Skeletal muscle satellite cell (primary cell): ENCODE results near the gene GPR4.
A peak's percentile ranks its signal among the peaks of the same experiment; 100 is the strongest.
"Not testable (repeated sequence)": the region's sequence is repeated elsewhere in the genome, so short reads cannot be mapped to it uniquely, and the experiment has no call there.

Experiments
- H3K27me3 ChIP-seq: 2 replicates; pipeline ENCODE4 v1.7.0; 2013; ENCODE audit warnings: low read length; ENCODE audit not compliant: control insufficient read depth, insufficient read depth
- H3K36me3 ChIP-seq: 2 replicates; pipeline ENCODE4 v1.7.0; 2013; ENCODE audit warnings: mild to moderate bottlenecking, control low read depth, low read length; ENCODE audit not compliant: insufficient read depth
- H3K4me1 ChIP-seq: 2 replicates; pipeline ENCODE4 v1.7.0; 2013; ENCODE audit warnings: low read length; ENCODE audit not compliant: control insufficient read depth, insufficient read depth
- H3K4me2 ChIP-seq: 2 replicates; pipeline ENCODE4 v1.7.0; 2013; ENCODE audit warnings: mild to moderate bottlenecking, low read length
- H3K4me3 ChIP-seq: 2 replicates; pipeline ENCODE4 v1.7.0; 2013; ENCODE audit warnings: low read length
- H3K9ac ChIP-seq: 2 replicates; pipeline ENCODE4 v1.7.0; 2013; ENCODE audit warnings: mild to moderate bottlenecking, low read depth, low read length, moderate library complexity
- H3K9me3 ChIP-seq: replicated peaks from 2 replicates; pipeline ENCODE4 v1.7.0; 2013; ENCODE audit warnings: mild to moderate bottlenecking, control low read depth, low read length

The GPR4 gene

GRCh38 chr19:45638930-45639729 lies 37.1 kb upstream of the GPR4 start, which contains the start of gene EML2:
TSS of gene EML2 (minus strand) at chr19:45639397. CDS start at chr19:45639376, 21 bp downstream.
- Histone ChIP-seq H3K9me3 (no peaks in the 10 kb centered on the region), H3K27me3 (no peaks in the 10 kb centered on the region), H3K9ac (peak within 1 kb of the TSS; percentile 78), H3K4me1 (peaks cover 39% of the 10 kb centered on the region), H3K36me3 (peaks cover 3% of the 10 kb centered on the region), H3K4me3 (peak within 1 kb of the TSS; percentile 80), H3K4me2 (peak within 1 kb of the TSS; percentile 86)

GRCh38 chr19:45637890-45638667 lies 36.1 kb upstream of the GPR4 start:
- H3K9ac ChIP-seq: peak overlapping the region; percentile 78
- H3K4me1 ChIP-seq: peaks cover 34% of the 10 kb centered on the region
- H3K27me3 ChIP-seq: no peaks in the 10 kb centered on the region
- peak overlapping the region; percentile 86 for H3K4me2 ChIP-seq
- H3K9me3 ChIP-seq: no peaks in the 10 kb centered on the region
- peaks cover 3% of the 10 kb centered on the region for H3K36me3 ChIP-seq
- peak overlapping the region; percentile 80 for H3K4me3 ChIP-seq

- peaks cover 27% of the 10 kb centered on the region for H3K4me1 ChIP-seq
- no peaks in the 10 kb centered on the region for H3K9me3 ChIP-seq
- no peaks in the 10 kb centered on the region for H3K27me3 ChIP-seq
- H3K4me2 ChIP-seq: no peak overlapping the region
- no peak overlapping the region for H3K9ac ChIP-seq
- peaks cover 3% of the 10 kb centered on the region for H3K36me3 ChIP-seq
- H3K4me3 ChIP-seq: no peak overlapping the region
Measured at GRCh38 chr19:45636902-45637301, 34.9 kb upstream of the GPR4 start.

GRCh38 chr19:45636275-45636674 lies 34.3 kb upstream of the GPR4 start:
- H3K9me3 ChIP-seq: no peaks in the 10 kb centered on the region
- no peak overlapping the region for H3K4me3 ChIP-seq
- no peaks in the 10 kb centered on the region for H3K27me3 ChIP-seq
- H3K9ac ChIP-seq: no peak overlapping the region
- H3K36me3 ChIP-seq: peaks cover 3% of the 10 kb centered on the region
- H3K4me2 ChIP-seq: no peak overlapping the region
- H3K4me1 ChIP-seq: peaks cover 22% of the 10 kb centered on the region

GRCh38 chr19:45632468-45633196 lies 30.6 kb upstream of the GPR4 start:
- no peaks in the 10 kb centered on the region for H3K9me3 ChIP-seq
- peaks cover 12% of the 10 kb centered on the region for H3K4me1 ChIP-seq
- no peak overlapping the region for H3K4me3 ChIP-seq
- H3K4me2 ChIP-seq: peak overlapping the region; percentile 55
- H3K36me3 ChIP-seq: peaks cover 11% of the 10 kb centered on the region
- no peaks in the 10 kb centered on the region for H3K27me3 ChIP-seq
- peak overlapping the region; percentile 56 for H3K9ac ChIP-seq

- Histone ChIP-seq H3K4me2 (no peak overlapping the region), H3K36me3 (peaks cover 19% of the 10 kb centered on the region), H3K9me3 (no peaks in the 10 kb centered on the region), H3K4me1 (peaks cover 12% of the 10 kb centered on the region), H3K4me3 (no peak overlapping the region), H3K27me3 (no peaks in the 10 kb centered on the region), H3K9ac (no peak overlapping the region)
Measured at GRCh38 chr19:45630463-45630862, 28.5 kb upstream of the GPR4 start.

GRCh38 chr19:45629704-45630103 lies 27.7 kb upstream of the GPR4 start:
- no peaks in the 10 kb centered on the region for H3K9me3 ChIP-seq
- H3K4me1 ChIP-seq: peaks cover 12% of the 10 kb centered on the region
- no peaks in the 10 kb centered on the region for H3K27me3 ChIP-seq
- H3K4me3 ChIP-seq: no peak overlapping the region
- peaks cover 19% of the 10 kb centered on the region for H3K36me3 ChIP-seq
- H3K9ac ChIP-seq: no peak overlapping the region
- H3K4me2 ChIP-seq: no peak overlapping the region

- not testable (repeated sequence) for H3K9me3 ChIP-seq, H3K4me3 ChIP-seq, H3K9ac ChIP-seq, H3K4me2 ChIP-seq, H3K27me3 ChIP-seq
- Histone ChIP-seq H3K4me1 (peaks cover 12% of the 10 kb centered on the region), H3K36me3 (peaks cover 26% of the 10 kb centered on the region)
Measured at GRCh38 chr19:45628219-45628618, 26.2 kb upstream of the GPR4 start.

GRCh38 chr19:45623984-45624383 lies 22.0 kb upstream of the GPR4 start:
- no peak overlapping the region for H3K4me2 ChIP-seq
- no peaks in the 10 kb centered on the region for H3K27me3 ChIP-seq
- H3K4me1 ChIP-seq: no peaks in the 10 kb centered on the region
- H3K36me3 ChIP-seq: peaks cover 33% of the 10 kb centered on the region
- H3K9me3 ChIP-seq: no peaks in the 10 kb centered on the region
- H3K9ac ChIP-seq: no peak overlapping the region
- H3K4me3 ChIP-seq: no peak overlapping the region

- Histone ChIP-seq H3K9me3 (no peaks in the 10 kb centered on the region), H3K9ac (no peak overlapping the region), H3K27me3 (no peaks in the 10 kb centered on the region), H3K4me2 (no peak overlapping the region), H3K36me3 (peaks cover 28% of the 10 kb centered on the region), H3K4me3 (no peak overlapping the region), H3K4me1 (no peaks in the 10 kb centered on the region)
Measured at GRCh38 chr19:45621976-45622503, 20.0 kb upstream of the GPR4 start.

- Histone ChIP-seq H3K4me1 (no peaks in the 10 kb centered on the region), H3K9ac (no peak overlapping the region), H3K9me3 (no peaks in the 10 kb centered on the region), H3K27me3 (no peaks in the 10 kb centered on the region), H3K36me3 (peaks cover 29% of the 10 kb centered on the region), H3K4me3 (no peak overlapping the region), H3K4me2 (no peak overlapping the region)
Measured at GRCh38 chr19:45621389-45621788, 19.4 kb upstream of the GPR4 start.
